ENCODE data around the gene PSMC3IP.
"Not testable (repeated sequence)": the region's sequence is repeated elsewhere in the genome, so short reads cannot be mapped to it uniquely, and the experiment has no call there.

PSMC3IP gene

DNA sequence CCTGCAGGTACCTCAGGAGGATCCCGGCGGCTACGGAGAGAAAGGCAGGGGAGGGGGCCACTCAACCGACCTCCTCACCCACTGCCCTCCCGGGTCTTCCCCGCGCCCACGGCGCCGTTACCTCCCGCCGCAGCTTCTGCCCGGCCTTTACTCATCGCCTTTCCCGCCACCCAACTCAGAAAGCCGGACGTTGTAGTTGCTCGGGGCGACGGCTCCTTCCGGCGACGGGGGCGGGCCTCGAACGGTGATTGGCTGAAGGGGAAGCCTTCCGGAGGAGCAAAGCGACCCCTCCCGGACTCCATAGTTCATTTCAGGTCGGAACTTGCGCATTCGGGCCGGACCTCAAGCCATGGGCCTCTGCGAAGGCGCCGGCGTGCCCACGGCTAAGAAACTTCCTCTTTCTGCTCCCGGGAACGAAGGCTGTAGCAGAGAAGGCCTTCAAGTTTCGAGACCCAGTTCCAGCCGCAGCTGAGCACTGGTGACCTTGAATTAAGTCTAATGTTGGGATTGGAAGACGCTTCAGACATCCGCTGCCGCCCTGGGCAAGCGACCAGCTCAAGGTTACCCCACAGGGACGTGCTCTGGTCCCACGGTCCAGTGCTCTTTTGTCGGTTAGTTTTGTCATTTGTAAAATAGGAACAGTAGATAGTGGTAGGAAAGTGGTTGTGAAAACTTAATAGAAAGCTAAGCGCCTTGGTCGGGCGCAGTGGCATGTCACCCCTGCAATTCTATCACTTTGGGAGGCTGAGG is at the start of gene PSMC3IP:
Gene PSMC3IP (minus strand): TSS at position 198 of the 750 bp plus-strand sequence. CDS start 43 bp downstream, at position 155.
- peak; percentile 91 for DNase-seq (ENCODE audit: low read depth)

- peak; percentile 18 for DNase-seq (ENCODE audit: low read depth)
Measured at GRCh38 chr17:42623732-42624596, 46.4 kb upstream of the PSMC3IP start.

- no peak for DNase-seq (ENCODE audit: low read depth)
Measured at GRCh38 chr17:42623271-42623670, 45.7 kb upstream of the PSMC3IP start.

DNA sequence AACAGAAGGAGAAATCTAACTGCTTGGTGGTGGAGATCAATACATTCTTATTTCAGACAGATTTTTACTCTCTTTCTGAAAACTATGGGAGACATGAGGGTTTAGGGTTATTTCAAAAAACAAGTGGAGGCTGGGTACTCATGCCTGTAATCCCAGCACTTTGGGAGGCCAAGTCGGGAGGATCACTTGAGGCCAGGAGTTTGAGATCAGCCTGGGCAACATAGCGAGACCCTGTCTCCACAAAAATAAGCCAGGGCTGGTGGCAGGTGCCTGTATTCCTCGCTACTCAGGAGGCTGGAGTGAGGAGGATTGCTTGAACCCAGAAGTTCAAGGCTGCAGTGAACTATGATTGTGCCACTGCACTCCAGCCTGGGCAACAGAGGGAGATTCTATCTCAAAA is 44.5 kb upstream of the PSMC3IP start:
- not testable (repeated sequence) for DNase-seq (ENCODE audit: low read depth)

GRCh38 chr17:42618442-42619150 is 41.1 kb upstream of the PSMC3IP start:
- DNase-seq (ENCODE audit: low read depth), result peak; percentile 7

DNA sequence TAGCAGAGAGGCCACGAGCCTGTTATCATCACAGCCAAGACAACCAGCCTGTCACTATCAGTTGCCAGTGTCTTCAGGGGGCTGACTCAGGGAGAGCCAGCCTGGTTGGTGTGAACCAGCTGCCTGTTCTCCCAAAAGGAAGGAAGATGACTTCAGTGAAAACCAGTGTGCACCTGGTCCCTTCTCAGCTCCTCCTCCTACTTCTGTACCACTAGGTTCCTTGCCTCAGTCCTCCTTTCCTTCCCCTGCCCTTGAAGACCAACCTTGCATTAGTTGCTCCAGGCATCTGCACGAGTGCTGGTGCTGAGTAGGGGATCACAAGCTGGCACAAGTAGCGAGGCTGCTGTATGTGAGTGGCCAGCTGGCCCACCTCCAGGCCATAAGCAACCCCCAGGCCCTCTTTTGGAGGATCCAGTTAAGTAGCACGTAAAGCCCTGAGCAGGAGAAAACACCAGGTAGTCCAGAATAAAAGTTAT is 40.5 kb upstream of the PSMC3IP start:
- no peak for DNase-seq (ENCODE audit: low read depth)

DNA sequence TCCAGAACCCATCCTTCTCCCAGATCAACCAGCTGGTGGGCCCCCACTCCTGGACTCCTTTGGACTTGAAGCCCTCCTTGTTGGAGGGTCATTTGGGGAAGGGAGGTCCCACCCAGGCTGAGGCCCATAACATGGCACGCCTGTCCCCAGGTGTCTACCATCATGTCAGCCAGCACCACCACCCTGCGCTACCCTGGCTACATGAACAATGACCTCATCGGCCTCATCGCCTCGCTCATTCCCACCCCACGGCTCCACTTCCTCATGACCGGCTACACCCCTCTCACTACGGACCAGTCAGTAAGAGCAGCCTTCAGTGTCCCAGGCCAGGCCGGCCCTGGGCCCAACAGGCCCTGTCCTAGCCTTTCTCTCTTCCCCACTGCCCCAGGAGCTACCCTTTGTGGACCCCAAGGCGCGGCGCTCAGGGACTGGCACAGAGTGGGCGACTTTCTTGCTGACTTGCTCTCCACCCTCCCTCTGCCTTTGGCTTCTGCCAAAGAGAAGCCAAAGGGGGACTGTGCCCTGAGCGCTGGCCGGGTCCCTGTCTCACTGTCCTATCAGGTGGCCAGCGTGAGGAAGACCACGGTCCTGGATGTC is 36.3 kb upstream of the PSMC3IP start:
- no peak for DNase-seq (ENCODE audit: low read depth)

GRCh38 chr17:42612013-42612412 is 34.5 kb upstream of the PSMC3IP start:
- no peak for DNase-seq (ENCODE audit: low read depth)

DNA sequence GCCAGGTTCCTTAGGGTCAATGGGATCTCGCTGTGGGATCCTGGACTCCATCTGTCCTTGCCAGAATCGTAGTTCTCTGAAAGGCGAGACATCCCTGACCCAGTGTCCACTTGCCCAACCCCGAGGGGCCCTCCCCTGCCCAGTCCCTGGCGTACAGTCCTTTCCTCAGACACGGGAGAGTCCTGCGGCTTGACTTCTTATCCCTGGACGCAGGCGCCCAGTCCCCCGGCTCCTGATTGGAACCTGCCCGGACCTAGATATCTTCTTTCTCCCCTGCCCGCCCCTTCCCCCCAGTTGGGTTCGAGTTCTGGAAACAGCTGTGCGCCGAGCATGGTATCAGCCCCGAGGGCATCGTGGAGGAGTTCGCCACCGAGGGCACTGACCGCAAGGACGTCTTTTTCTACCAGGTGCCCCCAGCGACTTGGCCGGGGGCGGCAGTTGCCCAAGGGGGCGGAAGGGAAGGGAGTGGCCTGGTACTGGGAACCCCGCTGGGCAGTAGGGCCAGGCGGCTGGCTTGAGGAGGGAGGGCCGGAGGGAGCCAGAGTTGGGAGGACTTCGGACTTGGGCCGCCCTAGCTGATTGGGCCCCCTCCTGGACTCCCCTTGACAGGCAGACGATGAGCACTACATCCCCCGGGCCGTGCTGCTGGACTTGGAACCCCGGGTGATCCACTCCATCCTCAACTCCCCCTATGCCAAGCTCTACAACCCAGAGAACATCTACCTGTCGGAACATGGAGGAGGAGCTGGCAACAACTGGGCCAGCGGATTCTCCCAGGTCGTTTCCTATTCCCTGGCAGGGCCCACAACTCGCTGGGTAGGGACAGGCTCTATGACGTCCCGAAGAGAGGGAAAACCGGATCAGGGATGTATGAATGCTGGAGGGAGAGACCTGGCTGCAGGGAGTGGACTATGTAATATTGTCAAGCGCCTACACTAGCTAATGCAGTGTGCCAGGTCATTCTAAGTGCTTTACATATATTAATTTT is 32.6 kb upstream of the PSMC3IP start:
- DNase-seq (ENCODE audit: low read depth), result not testable (repeated sequence)

GRCh38 chr17:42609182-42609813 is 31.8 kb upstream of the PSMC3IP start, which contains the start of the genes RETREG3 and TUBG1:
Gene RETREG3 (minus strand): TSS chr17:42609374. CDS start chr17:42609324, 50 bp downstream.
Gene TUBG1 (plus strand): TSS chr17:42609683. CDS start chr17:42609738, 55 bp downstream.
- peak; percentile 99 for DNase-seq (ENCODE audit: low read depth)

DNA sequence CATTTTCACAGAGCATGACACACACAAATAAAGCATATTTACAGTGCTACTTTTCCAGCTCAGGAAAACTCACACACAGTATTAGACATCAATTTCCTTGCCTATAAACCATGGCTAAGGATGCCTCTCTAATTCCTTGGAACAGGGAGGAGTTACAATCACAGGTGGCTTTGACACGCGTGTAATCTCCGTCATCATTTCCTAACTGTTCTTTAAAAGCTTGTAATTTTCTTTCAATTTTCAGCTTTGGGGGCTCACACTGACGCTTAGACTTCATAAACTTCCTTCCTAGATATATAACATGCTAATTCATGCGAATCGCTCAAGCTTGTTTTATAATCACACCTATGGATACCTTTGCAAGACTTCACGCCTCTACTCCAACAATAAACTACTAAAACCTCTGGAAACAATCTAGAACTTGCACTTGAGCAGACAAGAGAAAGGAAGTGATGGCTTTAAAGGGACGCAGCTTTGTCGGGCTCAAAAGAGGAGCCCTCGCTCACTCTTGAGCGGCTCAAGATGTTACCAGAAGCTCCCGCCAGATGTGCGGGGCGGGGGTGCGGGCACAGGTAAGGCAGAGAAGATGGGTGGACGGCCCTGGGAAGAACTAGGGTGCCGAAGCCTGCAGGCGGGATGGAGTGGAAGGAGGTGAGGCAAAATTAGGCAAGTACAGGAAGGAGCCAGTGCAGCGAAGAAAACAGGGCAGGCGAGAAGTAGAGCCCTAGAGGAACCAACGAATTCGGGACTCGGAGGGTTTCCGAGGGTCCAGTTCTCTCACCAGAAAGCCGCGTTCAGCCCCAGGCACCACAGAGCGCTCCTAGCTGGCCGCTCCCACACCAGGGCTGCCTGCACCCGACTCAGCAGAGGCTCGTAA is 31.0 kb upstream of the PSMC3IP start:
- DNase-seq (ENCODE audit: low read depth), result peak; percentile 3

DNA sequence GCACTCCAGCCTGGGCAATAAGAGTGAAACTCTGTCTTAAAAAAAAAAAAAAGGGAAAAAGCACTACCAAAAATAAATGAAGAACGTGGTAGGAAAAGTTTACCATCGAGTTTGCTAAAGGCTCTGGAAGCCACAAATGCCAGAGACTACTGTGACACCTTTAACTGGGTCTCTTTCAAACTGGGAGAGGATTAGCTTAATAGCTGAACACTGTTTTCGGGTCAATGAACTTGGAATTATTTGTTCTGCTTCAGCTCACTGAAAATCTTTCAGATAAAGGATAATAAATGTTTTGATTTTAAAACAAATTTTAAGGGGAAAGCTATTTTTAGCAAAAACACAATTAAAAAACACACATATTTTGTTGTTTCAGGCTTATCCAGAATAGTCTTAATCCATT is 30.2 kb upstream of the PSMC3IP start:
- no peak for DNase-seq (ENCODE audit: low read depth)

GRCh38 chr17:42603318-42603717 is 25.8 kb upstream of the PSMC3IP start:
- DNase-seq (ENCODE audit: low read depth), result no peak

- DNase-seq (ENCODE audit: low read depth), result no peak
Measured at GRCh38 chr17:42598905-42599304, 21.4 kb upstream of the PSMC3IP start.

DNA sequence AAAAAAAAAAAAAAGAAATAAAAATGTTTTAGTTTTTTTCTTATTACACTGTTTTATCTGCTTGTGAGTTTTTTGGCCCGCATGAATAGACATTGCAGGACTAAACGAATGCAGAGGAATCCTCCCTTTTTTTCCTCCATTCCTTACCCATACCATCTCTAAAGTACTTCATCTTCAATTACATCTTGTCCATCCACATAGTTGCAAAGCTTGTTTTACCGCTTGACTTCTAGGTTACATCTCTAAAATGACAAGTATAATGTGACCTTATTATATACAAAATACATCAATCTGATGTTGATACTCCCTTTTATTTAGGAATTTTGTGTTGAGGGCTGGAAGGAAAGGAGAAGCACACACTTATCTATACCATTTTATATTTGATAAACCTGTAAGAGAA is 18.9 kb upstream of the PSMC3IP start:
- no peak for DNase-seq (ENCODE audit: low read depth)

GRCh38 chr17:42591411-42591810 is 13.9 kb upstream of the PSMC3IP start:
- no peak for DNase-seq (ENCODE audit: low read depth)

- DNase-seq (ENCODE audit: low read depth), result no peak
Measured at GRCh38 chr17:42590886-42591285, 13.4 kb upstream of the PSMC3IP start.

- DNase-seq (ENCODE audit: low read depth), result no peak
Measured at GRCh38 chr17:42586514-42587230, 9.1 kb upstream of the PSMC3IP start.
